ENCODE results near the gene GOLT1A.

- no peak for TF ChIP-seq FOXP2 (optimal IDR thresholded peaks at IDR 0.05; ENCODE audit: borderline replicate concordance, extremely low read depth, extremely low read length, insufficient read depth)
- no peak for TF ChIP-seq POLR2AphosphoS5 (IDR thresholded peaks at IDR 0.05; ENCODE audit: low read depth, low read length)
- no peak for TF ChIP-seq REST (IDR thresholded peaks at IDR 0.05; ENCODE audit: insufficient read depth in 1 of 2, low read depth in 2 of 2, low read length in 2 of 2)
These were observed 29.1 kb upstream of the GOLT1A start for GRCh38 chr1:204242920-204243319.

Data from PFSK-1 (cell line).